IPS DF 6.9 (cell line): ENCODE data around the gene SYTL2.
"Not testable (repeated sequence)": the region's sequence is repeated elsewhere in the genome, so short reads cannot be mapped to it uniquely, and the experiment has no call there.

Experiments used
- DNase-seq: peaks from one replicate; pipeline ENCODE4 v3.0.0-alpha.2; 2013; ENCODE audit warnings: low read depth, low spot score
- H3K27ac ChIP-seq: one replicate; pipeline ENCODE4 v1.5.1; 2013; ENCODE audit warnings: low read length, control low read depth
- H3K27me3 ChIP-seq: 2 replicates; pipeline ENCODE4 v1.6.1; 2013; ENCODE audit warnings: mild to moderate bottlenecking, low read length; ENCODE audit not compliant: control insufficient read depth, insufficient read depth
- H3K36me3 ChIP-seq: 2 replicates; pipeline ENCODE4 v1.6.1; 2013; ENCODE audit warnings: low read length; ENCODE audit not compliant: control insufficient read depth, insufficient read depth
- H3K4me1 ChIP-seq: 2 replicates; pipeline ENCODE4 v1.6.1; 2013; ENCODE audit warnings: low read length; ENCODE audit not compliant: control insufficient read depth, insufficient read depth
- H3K4me3 ChIP-seq: 2 replicates; pipeline ENCODE4 v1.5.1; 2013; ENCODE audit warnings: mild to moderate bottlenecking, low read length
- H3K9me3 ChIP-seq: 2 replicates; pipeline ENCODE4 v1.6.1; 2013; ENCODE audit warnings: low read length, inconsistent platforms; ENCODE audit not compliant: control insufficient read depth, insufficient read depth
- WGBS: extraction: QIAGEN DNeasy Blood & Tissue Kit; methylation state at CpG from one replicate; pipeline ENCODE4 v1.1.7; 2013; ENCODE audit warnings: mixed read lengths, missing lambda C conversion rate; ENCODE audit not compliant: insufficient read length, insufficient coverage; 5-methylcytosine and 5-hydroxymethylcytosine counted together

Gene SYTL2

GRCh38 chr11:85848006-85848405 is 37.1 kb upstream of the SYTL2 start:
- WGBS: no CpG with 5 or more reads among the region's 3 CpGs
- Histone ChIP-seq H3K27me3 (no peaks in the 10 kb centered on the region), H3K27ac (no peak overlapping the region), H3K4me1 (no peaks in the 10 kb centered on the region), H3K36me3 (peaks cover 3% of the 10 kb centered on the region; the same call in 1 of the 2 replicates), H3K9me3 (no peaks in the 10 kb centered on the region; the same call in 1 of the 2 replicates), H3K4me3 (no peak overlapping the region)
- DNase-seq: no peak

- no peaks in the 10 kb centered on the region for H3K4me1 ChIP-seq
- H3K9me3 ChIP-seq: no peaks in the 10 kb centered on the region; the same call in 1 of the 2 replicates
- DNase-seq: no peak
- H3K36me3 ChIP-seq: peaks cover 2% of the 10 kb centered on the region; the same call in 1 of the 2 replicates
- no peak overlapping the region for H3K4me3 ChIP-seq
- no peaks in the 10 kb centered on the region for H3K27me3 ChIP-seq
- no peak overlapping the region for H3K27ac ChIP-seq
Observed at GRCh38 chr11:85847436-85847835, 36.5 kb upstream of the SYTL2 start.

- H3K27ac ChIP-seq: no peak overlapping the region
- no peak overlapping the region for H3K4me3 ChIP-seq
- H3K27me3 ChIP-seq: no peaks in the 10 kb centered on the region
- WGBS: no CpG with 5 or more reads among the region's 1 CpG
- no peaks in the 10 kb centered on the region; the same call in 1 of the 2 replicates for H3K9me3 ChIP-seq
- no peaks in the 10 kb centered on the region for H3K4me1 ChIP-seq
- no peak for DNase-seq
- no peaks in the 10 kb centered on the region for H3K36me3 ChIP-seq
Observed at GRCh38 chr11:85845124-85845631, 34.2 kb upstream of the SYTL2 start.

- no peak for DNase-seq
- WGBS: no CpG with 5 or more reads among the region's 2 CpGs
- no peaks in the 10 kb centered on the region for H3K27me3 ChIP-seq
- no peak overlapping the region for H3K4me3 ChIP-seq
- no peaks in the 10 kb centered on the region for H3K36me3 ChIP-seq
- no peaks in the 10 kb centered on the region; the same call in 1 of the 2 replicates for H3K9me3 ChIP-seq
- H3K27ac ChIP-seq: no peak overlapping the region
- no peaks in the 10 kb centered on the region for H3K4me1 ChIP-seq
Observed at GRCh38 chr11:85844439-85845123, 33.6 kb upstream of the SYTL2 start.

- H3K4me1 ChIP-seq: no peaks in the 10 kb centered on the region
- no peak for DNase-seq
- no peak overlapping the region for H3K27ac ChIP-seq
- no peaks in the 10 kb centered on the region for H3K36me3 ChIP-seq
- H3K9me3 ChIP-seq: no peaks in the 10 kb centered on the region; the same call in 1 of the 2 replicates
- WGBS: no CpG with 5 or more reads among the region's 3 CpGs
- no peaks in the 10 kb centered on the region for H3K27me3 ChIP-seq
- no peak overlapping the region for H3K4me3 ChIP-seq
Observed at GRCh38 chr11:85843929-85844328, 33.0 kb upstream of the SYTL2 start.

- H3K27me3 ChIP-seq, H3K27ac ChIP-seq, H3K36me3 ChIP-seq, H3K4me1 ChIP-seq, H3K9me3 ChIP-seq, H3K4me3 ChIP-seq, DNase-seq: not testable (repeated sequence)
Observed at GRCh38 chr11:85840932-85841331, 30.0 kb upstream of the SYTL2 start.

- Histone ChIP-seq H3K27ac (no peak overlapping the region), H3K36me3 (no peaks in the 10 kb centered on the region), H3K4me3 (no peak overlapping the region), H3K27me3 (no peaks in the 10 kb centered on the region), H3K9me3 (no peaks in the 10 kb centered on the region), H3K4me1 (no peaks in the 10 kb centered on the region)
- no CpG with 5 or more reads among the region's 3 CpGs for WGBS
- DNase-seq: no peak
Observed at GRCh38 chr11:85835729-85836128, 24.8 kb upstream of the SYTL2 start.

GRCh38 chr11:85835263-85835662 is 24.3 kb upstream of the SYTL2 start:
- Histone ChIP-seq H3K27ac (no peak overlapping the region), H3K27me3 (no peaks in the 10 kb centered on the region), H3K9me3 (no peaks in the 10 kb centered on the region), H3K4me1 (no peaks in the 10 kb centered on the region), H3K4me3 (no peak overlapping the region), H3K36me3 (no peaks in the 10 kb centered on the region)
- 100% methylated on average over 1 of the region's 1 CpG for WGBS
- no peak for DNase-seq

GRCh38 chr11:85831050-85831449 is 20.1 kb upstream of the SYTL2 start:
- no peak overlapping the region for H3K27ac ChIP-seq
- H3K4me3 ChIP-seq: no peak overlapping the region
- DNase-seq: no peak

GRCh38 chr11:85829172-85829571 is 18.2 kb upstream of the SYTL2 start:
- Histone ChIP-seq H3K27me3 (no peaks in the 10 kb centered on the region), H3K4me3 (no peak overlapping the region), H3K4me1 (no peaks in the 10 kb centered on the region), H3K9me3 (no peaks in the 10 kb centered on the region), H3K36me3 (no peaks in the 10 kb centered on the region), H3K27ac (no peak overlapping the region)
- no peak for DNase-seq
- WGBS: no CpG with 5 or more reads among the region's 2 CpGs

More at GRCh38 chr11:85831050-85831449, 20.1 kb upstream of the SYTL2 start:
- Histone ChIP-seq H3K9me3 (no peaks in the 10 kb centered on the region), H3K27me3 (no peaks in the 10 kb centered on the region), H3K4me1 (no peaks in the 10 kb centered on the region), H3K36me3 (no peaks in the 10 kb centered on the region)

- no peaks in the 10 kb centered on the region for H3K9me3 ChIP-seq
- H3K36me3 ChIP-seq: no peaks in the 10 kb centered on the region
- no peak for DNase-seq
- no peaks in the 10 kb centered on the region for H3K4me1 ChIP-seq
- no peak overlapping the region for H3K4me3 ChIP-seq
- WGBS: no CpG with 5 or more reads among the region's 1 CpG
- H3K27me3 ChIP-seq: no peaks in the 10 kb centered on the region
- no peak overlapping the region for H3K27ac ChIP-seq
Observed at GRCh38 chr11:85828640-85828978, 17.7 kb upstream of the SYTL2 start.
